ENCODE data around the gene PLA2R1. TPM values are rescaled to one million over a fixed set of nuclear protein-coding genes. Genes with fewer than 3 reads are reported as not detected.
"Not testable (repeated sequence)": the region's sequence is repeated elsewhere in the genome, so short reads cannot be mapped to it uniquely, and the experiment has no call there.

PLA2R1 gene
- polyA plus RNA-seq, 3 donors, result not detected

GRCh38 chr2:159968279-159968900 is 94.0 kb downstream of the PLA2R1 start:
- DNase-seq, result peak; percentile 5 to 17 (median 11)
- H3K9me3 ChIP-seq (replicated peaks in 1 of 2; ENCODE audit: control insufficient read depth in 1 of 2, insufficient read depth in 1 of 2, low read length in 2 of 2), result no peaks in the 10 kb centered on the region
- no CpG with 5 or more reads among the region's 2 CpGs for WGBS (ENCODE audit: insufficient coverage)
- H3K4me2 ChIP-seq (replicated peaks; ENCODE audit: extremely low read depth, low read length, poor library complexity, severe bottlenecking), result no peak overlapping the region
- Mint-ChIP-seq H3K36me3 (no peaks in the 10 kb centered on the region), H3K27me3 (ENCODE audit: low read depth in 3 of 3) (no peaks in the 10 kb centered on the region), H3K4me3 (no peak overlapping the region), H3K4me1 (peaks cover 5% of the 10 kb centered on the region), H3K27ac (no peak overlapping the region), H3K9me3 (no peaks in the 10 kb centered on the region)
- no peaks in the 10 kb centered on the region for H3K27me3 ChIP-seq (ENCODE audit: control insufficient read depth in 2 of 2, insufficient read depth in 2 of 2, low read length in 2 of 2)
- peak; percentile 31 for TF ChIP-seq CTCF (IDR thresholded peaks at IDR 0.05)
- no peaks in the 10 kb centered on the region for H3K36me3 ChIP-seq (replicated peaks in 1 of 2; ENCODE audit: control insufficient read depth in 1 of 2, insufficient read depth in 2 of 2, low read length in 2 of 2)
- no peak overlapping the region for H3K4me3 ChIP-seq (replicated peaks in 1 of 3; ENCODE audit: low read depth in 2 of 3, low read length in 3 of 3)
- no peaks in the 10 kb centered on the region for H3K4me1 ChIP-seq (ENCODE audit: control insufficient read depth in 1 of 2, insufficient read depth in 2 of 2, low read length in 2 of 2)
- H3K27ac ChIP-seq (ENCODE audit: low read depth in 1 of 2, low read length in 2 of 2), result no peak overlapping the region
- H3K9ac ChIP-seq (ENCODE audit: insufficient read depth, low read length, poor library complexity, severe bottlenecking), result no peak overlapping the region
- no peak overlapping the region for H2AFZ ChIP-seq (ENCODE audit: insufficient read depth, low read depth, low read length, poor library complexity, severe bottlenecking)
- no peaks in the 10 kb centered on the region for H3K79me2 ChIP-seq (ENCODE audit: insufficient read depth, low read length)
- H4K20me1 ChIP-seq (ENCODE audit: insufficient read depth, low read length), result no peaks in the 10 kb centered on the region
- intact Hi-C loops (cut with micrococcal nuclease), result no loop called here

DNA sequence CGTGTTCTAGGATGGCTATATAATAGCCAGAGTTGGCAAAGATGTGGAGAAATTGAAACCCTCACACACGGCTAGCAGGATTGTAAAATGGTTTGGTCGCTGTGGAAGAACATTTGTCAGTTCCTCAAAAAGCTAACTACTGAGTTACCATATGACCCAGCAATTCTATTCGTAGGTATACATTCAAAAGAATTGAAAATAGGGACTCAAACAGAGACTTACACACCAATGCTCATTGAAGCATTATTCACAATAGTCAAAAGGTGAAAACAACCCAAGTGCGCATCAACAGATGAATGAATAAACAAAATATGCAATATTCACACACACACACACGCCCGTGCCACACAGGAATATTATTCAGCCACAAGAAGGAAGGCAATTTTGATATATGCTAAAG is 98.7 kb downstream of the PLA2R1 start:
- Histone ChIP-seq H3K27me3 (ENCODE audit: control insufficient read depth in 2 of 2, insufficient read depth in 2 of 2, low read length in 2 of 2) (no peaks in the 10 kb centered on the region), H3K36me3 (replicated peaks in 1 of 2; ENCODE audit: control insufficient read depth in 1 of 2, insufficient read depth in 2 of 2, low read length in 2 of 2) (no peaks in the 10 kb centered on the region), H3K79me2 (ENCODE audit: insufficient read depth, low read length) (no peaks in the 10 kb centered on the region), H3K27ac (ENCODE audit: low read depth in 1 of 2, low read length in 2 of 2) (no peak overlapping the region), H3K9ac (ENCODE audit: insufficient read depth, low read length, poor library complexity, severe bottlenecking) (no peak overlapping the region), H4K20me1 (ENCODE audit: insufficient read depth, low read length) (no peaks in the 10 kb centered on the region), H3K4me3 (replicated peaks in 1 of 3; ENCODE audit: low read depth in 2 of 3, low read length in 3 of 3) (no peak overlapping the region), H2AFZ (ENCODE audit: insufficient read depth, low read depth, low read length, poor library complexity, severe bottlenecking) (no peak overlapping the region), H3K4me2 (replicated peaks; ENCODE audit: extremely low read depth, low read length, poor library complexity, severe bottlenecking) (no peak overlapping the region), H3K4me1 (ENCODE audit: control insufficient read depth in 1 of 2, insufficient read depth in 2 of 2, low read length in 2 of 2) (peaks cover 21 to 26% of the 10 kb centered on the region in 2 donors), H3K9me3 (replicated peaks in 1 of 2; ENCODE audit: control insufficient read depth in 1 of 2, insufficient read depth in 1 of 2, low read length in 2 of 2) (no peaks in the 10 kb centered on the region)
- Mint-ChIP-seq H3K4me1 (peaks cover 29% of the 10 kb centered on the region), H3K9me3 (peaks cover 0 to 3% (median 0%) of the 10 kb centered on the region in 7 donors), H3K27ac (no peak overlapping the region), H3K27me3 (ENCODE audit: low read depth in 3 of 3) (peaks cover 0 to 2% (median 0%) of the 10 kb centered on the region in 3 donors), H3K36me3 (no peaks in the 10 kb centered on the region), H3K4me3 (no peak overlapping the region)
- 100% methylated on average over 2 of the region's 7 CpGs for whole genome bisulfite sequencing (ENCODE audit: insufficient coverage)
- intact Hi-C loops (cut with micrococcal nuclease), result no loop called here
- TF ChIP-seq CTCF (IDR thresholded peaks at IDR 0.05), result no peak
- DNase-seq, result no peak

DNA sequence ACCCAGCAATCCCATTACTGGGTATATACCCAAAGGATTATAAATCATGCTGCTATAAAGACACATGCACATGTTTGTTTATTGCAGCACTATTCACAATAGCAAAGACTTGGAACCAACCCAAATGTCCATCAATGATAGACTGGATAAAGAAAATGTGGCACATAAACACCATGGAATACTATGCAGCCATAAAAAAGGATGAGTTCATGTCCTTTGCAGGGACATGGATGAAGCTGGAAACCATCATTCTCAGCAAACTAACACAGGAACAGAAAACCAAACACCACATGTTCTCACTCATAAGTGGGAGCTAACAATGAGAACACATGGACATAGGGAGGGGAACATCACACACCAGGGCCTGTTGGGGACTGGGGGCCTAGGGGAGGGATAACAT is 99.9 kb downstream of the PLA2R1 start:
- peaks cover 21 to 28% of the 10 kb centered on the region in 2 donors for H3K4me1 ChIP-seq (ENCODE audit: control insufficient read depth in 1 of 2, insufficient read depth in 2 of 2, low read length in 2 of 2)
- H2AFZ ChIP-seq (ENCODE audit: insufficient read depth, low read depth, low read length, poor library complexity, severe bottlenecking); H3K36me3 Mint-ChIP-seq; DNase-seq; H3K4me3 ChIP-seq (replicated peaks in 1 of 3; ENCODE audit: low read depth in 2 of 3, low read length in 3 of 3); H3K27ac Mint-ChIP-seq; H3K27ac ChIP-seq (ENCODE audit: low read depth in 1 of 2, low read length in 2 of 2); H3K27me3 Mint-ChIP-seq (ENCODE audit: low read depth in 3 of 3); H3K9me3 ChIP-seq (replicated peaks in 1 of 2; ENCODE audit: control insufficient read depth in 1 of 2, insufficient read depth in 1 of 2, low read length in 2 of 2); H3K36me3 ChIP-seq (replicated peaks in 1 of 2; ENCODE audit: control insufficient read depth in 1 of 2, insufficient read depth in 2 of 2, low read length in 2 of 2); H3K9ac ChIP-seq (ENCODE audit: insufficient read depth, low read length, poor library complexity, severe bottlenecking); H3K4me2 ChIP-seq (replicated peaks; ENCODE audit: extremely low read depth, low read length, poor library complexity, severe bottlenecking); intact Hi-C loops (cut with micrococcal nuclease); H3K4me3 Mint-ChIP-seq; H3K27me3 ChIP-seq (ENCODE audit: control insufficient read depth in 2 of 2, insufficient read depth in 2 of 2, low read length in 2 of 2); H4K20me1 ChIP-seq (ENCODE audit: insufficient read depth, low read length); H3K9me3 Mint-ChIP-seq; H3K79me2 ChIP-seq (ENCODE audit: insufficient read depth, low read length): not testable (repeated sequence)
- peaks cover 29% of the 10 kb centered on the region for H3K4me1 Mint-ChIP-seq

Data from CD14-positive monocyte (primary cell).